ENCODE results near the gene KRTAP10-10. TPM values are rescaled to one million over a fixed set of nuclear protein-coding genes. Genes with fewer than 3 reads are reported as not detected.
"Not testable (repeated sequence)": the region's sequence is repeated elsewhere in the genome, so short reads cannot be mapped to it uniquely, and the experiment has no call there.

The KRTAP10-10 gene
- total RNA-seq, 1 experiment from 2014 or later, result not detected

GRCh38 chr21:44626262-44626661 lies 10.9 kb upstream of the KRTAP10-10 start:
- DNase-seq (ENCODE audit: low read depth), result no peak

GRCh38 chr21:44626673-44627143 lies 10.4 kb upstream of the KRTAP10-10 start, which contains the start of gene KRTAP10-9:
Gene KRTAP10-9 (plus strand): TSS chr21:44627093. CDS start chr21:44627172, 79 bp downstream.
- DNase-seq (ENCODE audit: low read depth), result no peak

GRCh38 chr21:44627181-44627822 lies 9.9 kb upstream of the KRTAP10-10 start:
- DNase-seq (ENCODE audit: low read depth), result not testable (repeated sequence)

- not testable (repeated sequence) for DNase-seq (ENCODE audit: low read depth)
Observed at GRCh38 chr21:44627831-44628233, 9.3 kb upstream of the KRTAP10-10 start.

- no peak for DNase-seq (ENCODE audit: low read depth)
Observed at GRCh38 chr21:44628707-44629391, 8.3 kb upstream of the KRTAP10-10 start.

GRCh38 chr21:44630440-44630839 lies 6.7 kb upstream of the KRTAP10-10 start:
- no peak for DNase-seq (ENCODE audit: low read depth)

- DNase-seq (ENCODE audit: low read depth), result no peak
Observed at GRCh38 chr21:44632067-44632466, 5.1 kb upstream of the KRTAP10-10 start.

GRCh38 chr21:44636209-44637017 lies 743 bp upstream of the KRTAP10-10 start:
- DNase-seq (ENCODE audit: low read depth), result no peak

- not testable (repeated sequence) for DNase-seq (ENCODE audit: low read depth)
Observed at GRCh38 chr21:44637851-44638348, 744 bp downstream of the KRTAP10-10 start.

- not testable (repeated sequence) for DNase-seq (ENCODE audit: low read depth)
Observed at GRCh38 chr21:44638506-44639330, 1.6 kb downstream of the KRTAP10-10 start.

- DNase-seq (ENCODE audit: low read depth), result no peak
Observed at GRCh38 chr21:44639331-44639655, 2.1 kb downstream of the KRTAP10-10 start.

GRCh38 chr21:44640761-44641160 lies 3.6 kb downstream of the KRTAP10-10 start:
- DNase-seq (ENCODE audit: low read depth), result no peak

GRCh38 chr21:44643741-44644310 lies 6.7 kb downstream of the KRTAP10-10 start:
- DNase-seq (ENCODE audit: low read depth), result no peak

- no peak for DNase-seq (ENCODE audit: low read depth)
Observed at GRCh38 chr21:44644878-44645277, 7.7 kb downstream of the KRTAP10-10 start.

- not testable (repeated sequence) for DNase-seq (ENCODE audit: low read depth)
Observed at GRCh38 chr21:44646366-44647221, 9.4 kb downstream of the KRTAP10-10 start, which contains the start of gene KRTAP10-11. Gene KRTAP10-11 (plus strand): TSS chr21:44646414. CDS start chr21:44646459, 45 bp downstream.

GRCh38 chr21:44647222-44647552 lies 10.0 kb downstream of the KRTAP10-10 start:
- DNase-seq (ENCODE audit: low read depth), result no peak

GRCh38 chr21:44648557-44649311 lies 11.6 kb downstream of the KRTAP10-10 start:
- no peak for DNase-seq (ENCODE audit: low read depth)

GRCh38 chr21:44649521-44650100 lies 12.5 kb downstream of the KRTAP10-10 start:
- no peak for DNase-seq (ENCODE audit: low read depth)
